Upper lobe of left lung (tissue), 6 donors: Measurements from ENCODE around the gene CNTLN. TPM values are rescaled to one million over a fixed set of nuclear protein-coding genes. Genes with fewer than 3 reads are reported as not detected.
"Not testable (repeated sequence)": the region's sequence is repeated elsewhere in the genome, so short reads cannot be mapped to it uniquely, and the experiment has no call there.

Experiments used
- ATAC-seq, 2 donors: fragments of 200-7000 bp; cut with Tn5 transposase; one replicate each; pipeline ENCODE4 v1.9.1; 2022; ENCODE audit warnings: mild to moderate bottlenecking in 2 of 2, moderate library complexity in 2 of 2; ENCODE audit not compliant: low FRiP score in 2 of 2
- DNase-seq, 2 donors: peaks; one replicate each; pipeline ENCODE4 v3.0.0-alpha.2; 2019 to 2020
- H3K27ac ChIP-seq, 4 donors: fragments of 200-600 bp; sonication (generic); one replicate each; pipeline ENCODE4 v1.5.1; 2016 to 2019
- H3K27me3 ChIP-seq, 4 donors: fragments of 200-600 bp; sonication (generic); one replicate each; pipeline ENCODE4 v1.5.1; 2017 to 2019
- H3K36me3 ChIP-seq, 4 donors: fragments of 200-600 bp; sonication (generic); one replicate each; pipeline ENCODE4 v1.5.1; 2016 to 2019
- H3K4me1 ChIP-seq, 4 donors: fragments of 200-600 bp; sonication (generic); one replicate each; pipeline ENCODE4 v1.5.1; 2018 to 2019
- H3K4me3 ChIP-seq, 4 donors: fragments of 200-600 bp; sonication (generic); one replicate each; pipeline ENCODE4 v1.5.1; 2017 to 2019; ENCODE audit warnings: mild to moderate bottlenecking in 2 of 4, moderate library complexity in 1 of 4
- H3K9me3 ChIP-seq, 4 donors: fragments of 200-600 bp; sonication (generic); one replicate each; pipeline ENCODE4 v1.5.1; 2018 to 2019
- CTCF ChIP-seq, 6 experiments: fragments of 450-650 bp in 4 of 6; fragments of 200-600 bp in 2 of 6; sonication (generic) in 2 of 6; IDR thresholded peaks; one replicate each; pipeline ENCODE4 v1.5.1; 2016 to 2019; ENCODE audit warnings: antibody characterized with exemption in 6 of 6
- EP300 ChIP-seq, 4 donors: sonication (generic); formaldehyde crosslinking; IDR thresholded peaks; one replicate each; pipeline ENCODE4 v1.5.1; 2017; ENCODE audit warnings: antibody characterized with exemption in 4 of 4, control low read depth in 2 of 4
- POLR2A ChIP-seq, 4 donors: fragments of 450-650 bp; IDR thresholded peaks; one replicate each; pipeline ENCODE4 v1.5.1; 2016 to 2017; ENCODE audit warnings: antibody characterized with exemption in 4 of 4, mild to moderate bottlenecking in 2 of 4
- POLR2AphosphoS5 ChIP-seq, 2 donors: sonication (generic); formaldehyde crosslinking; IDR thresholded peaks; one replicate each; pipeline ENCODE4 v1.5.1; 2017; ENCODE audit warnings: antibody characterized with exemption in 2 of 2
- whole genome bisulfite sequencing, 2 donors: methylation state at CpG; one replicate each; pipeline ENCODE4 v1.1.5; 2017 to 2018; 5-methylcytosine and 5-hydroxymethylcytosine counted together
- total RNA-seq, 6 donors: library from RNA; depleted of rRNA in 4 of 6; stranded (reverse); fragments of >200 nt in 4 of 6; gene quantifications; one replicate each; pipeline versions ENCODE4 v1.1.0 to v1.2.1, GENCODE V29; 2016 to 2021
- donor health status: DM: no; HTN: no; CAD: no; lungs with moderate emphysema.
- donor health status: DM: no; HTN: yes; CAD: no; lungs with severe emphysema.

Gene CNTLN
- total RNA-seq, 6 donors from 2014 or later, result 5.5 to 58.7 (median 8.4) TPM

DNA sequence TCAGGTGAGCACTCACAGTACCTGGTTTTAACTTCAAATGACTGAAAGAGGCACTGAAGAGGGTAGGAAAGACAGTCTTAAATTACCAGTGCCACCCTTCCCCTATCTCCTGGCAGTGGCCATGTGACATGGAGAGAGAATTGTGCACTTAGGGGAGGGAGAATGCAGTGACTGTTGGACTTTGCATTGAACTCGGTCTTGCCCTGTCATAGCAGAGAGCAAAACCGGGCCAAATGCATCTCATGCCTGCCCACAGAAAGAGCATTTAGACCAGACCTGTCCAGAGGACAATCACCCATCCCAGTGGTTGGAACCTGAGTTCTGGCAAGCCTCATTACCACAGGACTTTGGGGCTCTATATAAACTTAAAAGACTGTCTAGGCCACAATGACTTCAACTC, 232.2 kb downstream of the CNTLN start:
- Histone ChIP-seq H3K27ac (no peak overlapping the region), H3K36me3 (peaks cover 0 to 19% (median 5%) of the 10 kb centered on the region in 4 donors), H3K4me1 (no peaks in the 10 kb centered on the region), H3K27me3 (no peaks in the 10 kb centered on the region), H3K4me3 (no peak overlapping the region), H3K9me3 (peaks cover 0 to 2% (median 0%) of the 10 kb centered on the region in 4 donors)
- WGBS, 2 donors, result 90 to 93% methylated on average over 2 of the region's 2 CpGs
- no peak for DNase-seq
- TF ChIP-seq EP300 (IDR thresholded peaks at IDR 0.05) (no peak), POLR2A (IDR thresholded peaks at IDR 0.05) (no peak)
- ATAC-seq, result no peak

- no peak overlapping the region for H3K4me3 ChIP-seq
- no peaks in the 10 kb centered on the region for H3K9me3 ChIP-seq
- H3K27me3 ChIP-seq, result no peaks in the 10 kb centered on the region
- H3K27ac ChIP-seq, result no peak overlapping the region
- 95% methylated on average over 4 to 5 of the region's 5 CpGs for WGBS, 2 donors
- no peaks in the 10 kb centered on the region for H3K4me1 ChIP-seq
- DNase-seq (no peak), ATAC-seq (no peak)
- TF ChIP-seq EP300 (IDR thresholded peaks at IDR 0.05) (no peak), POLR2AphosphoS5 (IDR thresholded peaks at IDR 0.05) (no peak), POLR2A (IDR thresholded peaks at IDR 0.05) (no peak), CTCF (IDR thresholded peaks at IDR 0.05) (no peak)
- no peaks in the 10 kb centered on the region for H3K36me3 ChIP-seq
Observed at GRCh38 chr9:17380126-17380861, 245.5 kb downstream of the CNTLN start.

GRCh38 chr9:17387565-17387964, 252.7 kb downstream of the CNTLN start:
- Histone ChIP-seq H3K27ac (no peak overlapping the region), H3K9me3 (no peaks in the 10 kb centered on the region), H3K36me3 (no peaks in the 10 kb centered on the region), H3K27me3 (no peaks in the 10 kb centered on the region), H3K4me1 (no peaks in the 10 kb centered on the region), H3K4me3 (no peak overlapping the region)
- no peak for ATAC-seq
- DNase-seq, result no peak
- TF ChIP-seq POLR2AphosphoS5 (IDR thresholded peaks at IDR 0.05) (no peak), POLR2A (IDR thresholded peaks at IDR 0.05) (no peak), CTCF (IDR thresholded peaks at IDR 0.05) (no peak), EP300 (IDR thresholded peaks at IDR 0.05) (no peak)

DNA sequence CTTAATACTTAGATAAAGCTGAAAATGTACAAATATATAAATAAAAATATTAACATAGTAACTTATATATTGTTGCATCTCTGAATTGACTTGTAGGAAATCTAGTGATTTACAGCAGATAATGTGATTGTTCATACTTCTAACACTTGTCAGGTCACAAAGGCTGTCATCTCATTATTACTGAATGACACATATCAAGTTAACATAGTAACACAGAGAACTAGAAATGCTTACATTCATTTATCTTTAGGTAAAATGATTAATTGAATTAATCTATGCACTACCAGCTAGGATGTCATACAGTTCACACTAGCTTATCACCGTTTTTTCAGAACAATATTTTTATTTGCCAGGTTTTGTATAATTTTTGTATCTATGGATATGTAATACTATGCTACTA, 254.2 kb downstream of the CNTLN start:
- no peaks in the 10 kb centered on the region for H3K4me1 ChIP-seq
- no peak for TF ChIP-seq POLR2AphosphoS5 (IDR thresholded peaks at IDR 0.05)

DNA sequence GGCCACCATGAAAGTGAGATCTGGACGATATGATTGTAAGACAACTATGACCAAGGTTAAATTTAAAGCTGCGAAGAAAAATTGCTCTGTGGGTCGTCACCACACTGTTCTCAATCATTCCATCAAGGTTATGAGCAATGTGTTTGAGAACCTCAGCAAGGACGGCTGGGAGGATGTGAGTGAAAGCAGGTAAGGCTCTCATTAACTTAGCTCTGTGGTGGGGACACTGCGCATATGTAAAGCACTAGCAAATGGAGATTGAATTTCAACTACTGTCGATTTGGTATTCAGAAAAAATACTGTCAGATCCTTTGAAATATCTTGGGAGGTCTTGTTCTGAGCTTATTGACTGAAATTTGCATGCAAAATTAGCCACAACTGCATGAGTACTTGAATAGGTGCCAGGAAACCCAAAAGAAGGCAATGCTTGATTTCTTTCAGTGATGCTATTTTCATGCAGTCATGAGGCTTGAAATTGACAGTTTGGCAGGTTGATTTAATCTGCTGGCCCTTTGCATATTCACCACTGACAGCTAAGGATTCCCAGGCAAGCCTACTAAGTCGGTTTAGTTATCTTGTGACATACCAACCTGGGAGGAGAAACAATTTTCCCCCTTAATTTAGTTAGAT, 260.2 kb downstream of the CNTLN start:
- no peak overlapping the region for H3K27ac ChIP-seq
- no peaks in the 10 kb centered on the region for H3K27me3 ChIP-seq
- H3K4me1 ChIP-seq, result no peaks in the 10 kb centered on the region
- no peak for DNase-seq
- H3K9me3 ChIP-seq, result no peaks in the 10 kb centered on the region
- 77 to 79% methylated on average over 7 of the region's 7 CpGs for WGBS, 2 donors
- no peak overlapping the region for H3K4me3 ChIP-seq
- TF ChIP-seq EP300 (IDR thresholded peaks at IDR 0.05) (no peak), POLR2A (IDR thresholded peaks at IDR 0.05) (no peak), CTCF (IDR thresholded peaks at IDR 0.05) (no peak), POLR2AphosphoS5 (IDR thresholded peaks at IDR 0.05) (no peak)
- H3K36me3 ChIP-seq, result no peaks in the 10 kb centered on the region
- ATAC-seq, result no peak

More for the DNA sequence above, 254.2 kb downstream of the CNTLN start:
- DNase-seq, result no peak
- H3K9me3 ChIP-seq, result no peaks in the 10 kb centered on the region
- no peak overlapping the region for H3K4me3 ChIP-seq
- no peaks in the 10 kb centered on the region for H3K27me3 ChIP-seq
- H3K27ac ChIP-seq, result no peak overlapping the region
- no peaks in the 10 kb centered on the region for H3K36me3 ChIP-seq
- ATAC-seq, result no peak
- 52 to 74% methylated on average over 1 of the region's 1 CpG for WGBS, 2 donors

- H3K27ac ChIP-seq, ATAC-seq, DNase-seq, H3K4me3 ChIP-seq, H3K36me3 ChIP-seq, H3K27me3 ChIP-seq, H3K9me3 ChIP-seq, H3K4me1 ChIP-seq: not testable (repeated sequence)
- WGBS, 2 donors, result 87 to 92% methylated on average over 7 of the region's 7 CpGs
Observed at GRCh38 chr9:17397166-17397728, 262.4 kb downstream of the CNTLN start.
